HG02840 (cell line): Measurements from ENCODE around the gene XPNPEP1.

Source experiments
- ATAC-seq: cut with Tn5 transposase; IDR thresholded peaks from one replicate; pipeline ENCODE4 v1.9.1; 2021; ENCODE audit warnings: mild to moderate bottlenecking, moderate library complexity, moderate number of reproducible peaks; ENCODE audit not compliant: unreplicated experiment, low FRiP score

XPNPEP1 gene

DNA sequence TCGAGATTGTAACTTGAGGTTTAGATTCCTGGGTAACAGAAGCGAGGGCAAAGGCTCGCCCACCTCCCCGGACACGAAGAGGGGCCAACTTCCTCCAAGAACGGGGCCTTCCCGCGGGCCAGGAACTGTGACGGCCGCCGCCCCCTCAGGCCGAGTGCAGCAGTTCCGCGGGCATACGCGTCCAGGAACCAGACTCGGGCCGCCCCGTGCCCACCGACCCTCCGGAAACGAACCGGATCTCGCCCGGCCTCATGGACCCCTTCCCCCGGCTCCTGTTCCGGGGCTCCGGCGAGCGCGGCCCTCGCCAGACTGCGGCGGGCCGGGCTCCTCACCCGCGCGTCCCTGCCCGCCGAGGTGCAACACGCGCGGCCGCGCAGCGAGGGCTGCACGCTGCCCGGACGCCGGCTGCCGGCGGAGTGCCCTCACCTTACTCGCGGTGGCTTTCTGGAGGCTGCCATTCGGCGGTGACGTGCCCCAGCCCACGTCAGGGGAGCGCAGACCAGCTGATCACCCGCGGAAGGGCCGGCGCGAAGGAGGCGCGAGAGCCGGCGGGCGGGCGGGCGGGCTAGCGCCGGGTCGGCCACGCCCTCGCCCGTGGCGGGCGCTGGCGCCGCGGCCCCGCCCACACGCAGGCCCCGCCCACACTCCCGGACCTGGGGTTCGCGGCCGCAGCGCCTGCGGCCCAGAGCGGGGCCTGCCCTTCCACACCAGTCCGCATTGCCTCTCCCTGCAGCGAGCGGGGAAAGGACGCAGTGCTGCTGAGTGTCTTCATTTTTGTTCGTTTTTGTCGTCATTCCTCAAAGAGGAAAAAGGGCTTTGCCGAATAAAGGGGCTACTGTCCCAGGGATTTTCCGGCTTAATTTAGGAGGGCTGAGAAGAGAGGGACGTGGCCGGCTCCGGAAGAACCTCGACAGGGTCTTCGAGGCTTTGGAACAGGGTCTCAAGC lies at the start of gene XPNPEP1:
Gene XPNPEP1 (minus strand): TSS at position 536 of the 946 bp plus-strand sequence. CDS start 78 bp downstream, at position 458.
- peak; percentile 93 for ATAC-seq

DNA sequence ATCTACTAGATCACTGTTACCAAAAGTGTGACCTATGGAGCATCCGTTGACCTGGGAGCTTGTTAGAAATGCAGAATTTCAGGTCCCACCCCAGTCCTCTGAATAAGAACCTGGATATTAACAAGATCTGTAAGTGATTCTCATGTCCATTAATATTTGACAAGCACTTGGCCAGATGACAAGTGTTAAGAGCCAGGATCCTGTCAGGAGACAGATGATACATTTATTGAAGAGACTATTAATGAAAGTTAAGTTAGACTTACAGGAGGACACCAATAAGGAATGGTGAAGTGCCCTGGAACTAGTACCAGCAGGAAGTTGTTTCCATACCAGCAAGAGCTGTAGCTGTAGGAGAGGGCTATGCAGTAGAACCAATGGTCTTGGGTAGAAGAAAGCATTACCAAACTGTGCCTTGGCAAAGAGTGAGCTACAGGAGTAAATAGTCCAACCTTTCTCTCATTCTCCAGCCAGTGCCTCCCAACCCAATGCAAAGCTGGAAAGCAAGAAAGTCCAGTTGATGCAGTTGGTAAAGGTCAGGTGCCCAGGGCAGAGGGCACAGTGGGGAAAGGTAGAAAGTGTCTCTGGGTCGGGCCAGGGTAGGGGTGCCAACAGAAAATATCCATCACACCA lies 49.2 kb upstream of the XPNPEP1 start:
- no peak for ATAC-seq

DNA sequence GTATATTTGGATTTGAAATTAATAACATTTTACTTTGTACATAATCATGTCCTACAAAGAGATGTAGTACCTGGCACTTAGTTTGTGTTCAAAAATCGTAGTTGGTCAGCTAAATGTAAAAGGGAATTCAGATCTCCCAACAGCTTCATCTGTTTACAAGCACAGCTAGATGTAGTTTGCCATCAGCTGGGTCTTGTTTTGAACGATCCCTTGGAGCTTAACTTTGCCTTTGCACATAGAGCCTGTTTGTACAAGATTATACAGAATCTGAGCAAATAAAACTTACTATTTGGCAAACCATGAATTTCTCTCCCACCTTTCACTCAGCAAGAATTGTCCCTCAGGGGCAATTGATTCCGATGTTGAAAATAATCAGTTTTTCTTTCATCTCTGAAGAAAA lies 48.3 kb upstream of the XPNPEP1 start:
- ATAC-seq: no peak

DNA sequence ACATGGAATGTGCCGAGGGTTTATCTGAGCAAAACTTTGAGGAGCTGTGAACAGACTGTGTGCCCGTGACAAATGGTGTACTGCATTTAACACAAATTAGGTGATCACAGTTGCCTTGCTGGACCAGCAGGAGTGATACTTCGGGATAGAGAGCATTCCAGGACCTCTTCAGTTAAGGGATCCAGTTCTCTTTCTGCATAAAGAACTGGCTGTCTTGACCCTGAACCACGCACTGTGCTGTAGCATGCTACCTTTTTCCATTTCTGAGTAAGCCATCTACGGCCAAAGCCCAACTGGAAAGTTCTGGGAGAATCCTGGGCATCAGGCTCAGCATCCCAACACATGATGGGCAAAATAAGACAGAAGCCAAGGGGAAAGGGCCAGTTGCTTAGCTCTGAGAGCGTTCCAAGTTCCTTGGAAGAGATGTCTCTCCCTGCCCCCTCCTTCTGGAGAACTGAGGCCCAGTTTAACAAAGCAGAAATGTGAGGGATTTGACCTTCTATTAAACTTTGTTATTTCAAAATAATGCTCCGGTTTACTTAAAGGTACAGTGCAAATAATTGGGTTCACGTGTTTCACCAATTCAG lies 46.5 kb upstream of the XPNPEP1 start:
- ATAC-seq: no peak

DNA sequence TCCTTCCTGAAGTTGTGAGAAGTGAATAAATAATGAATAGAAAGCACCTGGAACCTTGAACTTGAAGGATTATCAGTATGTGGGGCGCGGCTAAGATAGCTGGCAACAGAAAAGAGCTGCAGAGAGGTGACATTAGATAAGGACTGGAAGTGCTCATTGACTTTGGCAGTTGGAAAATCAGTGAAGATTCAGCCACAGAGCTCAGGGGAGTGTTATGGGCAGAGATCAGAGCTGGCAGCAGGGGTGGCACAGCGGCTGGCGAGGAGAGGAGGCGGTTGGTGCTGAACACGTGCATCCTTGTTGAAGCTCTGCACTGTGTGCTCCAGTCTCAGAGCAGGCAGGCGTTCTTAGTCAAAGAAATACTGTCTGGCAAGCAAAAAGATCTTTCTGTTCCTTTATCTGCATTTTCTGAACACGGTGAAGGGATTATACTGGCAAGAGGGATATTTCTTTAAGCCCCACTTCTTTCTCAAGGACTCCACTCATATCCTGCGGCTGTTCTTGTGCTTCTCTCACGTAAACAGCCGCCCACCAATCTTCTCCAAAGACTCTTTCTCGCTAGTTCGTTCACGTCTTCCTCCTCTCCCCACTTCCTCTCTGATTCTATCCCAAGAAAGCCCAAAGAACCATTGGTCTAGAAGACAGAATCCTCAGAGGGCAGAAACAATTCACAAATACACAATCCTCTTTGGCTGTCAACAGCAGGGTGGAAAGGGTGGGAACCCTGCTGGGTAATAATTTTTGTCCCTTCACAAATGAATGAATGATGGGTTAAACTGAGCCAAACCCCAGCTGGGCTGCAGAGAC lies 45.8 kb upstream of the XPNPEP1 start:
- ATAC-seq: no peak

DNA sequence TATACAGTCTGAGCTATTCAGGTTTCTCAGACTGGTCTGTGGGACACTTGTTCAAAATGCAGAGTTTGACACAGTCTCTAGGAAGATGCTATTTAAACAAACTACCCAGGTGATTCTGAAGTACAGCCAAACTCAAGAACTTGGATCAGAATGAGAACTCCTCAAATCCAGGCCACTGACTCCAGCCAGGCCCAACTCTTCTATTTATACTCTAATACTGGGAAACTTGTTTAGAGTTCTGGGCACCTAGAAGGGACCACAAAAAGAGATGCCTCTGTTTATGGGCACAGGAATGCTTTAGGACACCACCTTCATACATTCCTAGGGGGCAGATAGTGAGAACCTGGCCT lies 44.4 kb upstream of the XPNPEP1 start:
- no peak for ATAC-seq

DNA sequence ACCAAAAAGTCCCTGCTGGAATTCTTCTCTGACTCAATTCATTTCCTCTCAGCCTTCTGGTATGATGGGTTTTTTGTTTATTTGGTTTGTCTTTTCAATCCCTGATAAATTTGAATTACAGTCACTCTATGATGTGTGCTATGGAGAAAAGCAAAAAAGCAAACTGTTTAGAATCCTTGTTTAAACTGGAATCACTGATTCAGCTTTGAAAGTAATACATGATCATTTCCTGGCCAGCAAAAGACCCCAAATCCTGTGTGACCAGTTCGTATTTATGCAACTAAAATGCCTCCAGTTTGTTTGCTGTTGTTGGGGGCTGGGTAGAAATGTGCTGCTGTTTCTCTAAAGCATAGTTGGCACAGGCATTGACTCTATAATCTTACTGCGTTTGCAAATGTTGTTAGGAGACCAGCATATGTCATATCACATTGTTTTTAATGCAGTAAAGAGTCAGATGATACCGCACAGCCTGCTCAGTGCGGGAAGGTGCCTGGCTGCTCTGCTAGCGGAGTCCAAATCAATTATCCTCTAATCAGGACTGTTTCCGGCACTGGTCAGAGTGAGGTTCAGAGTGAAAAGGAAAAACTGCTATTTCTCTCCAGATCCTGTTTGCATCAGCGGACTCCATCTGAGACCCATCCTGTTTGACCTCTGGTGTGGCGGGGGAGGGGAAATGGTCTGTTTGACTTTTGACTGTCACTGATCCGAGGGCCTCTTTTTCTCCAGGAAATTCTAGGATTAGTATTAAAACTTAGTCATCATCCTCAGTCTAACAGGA lies 43.8 kb upstream of the XPNPEP1 start:
- no peak for ATAC-seq

DNA sequence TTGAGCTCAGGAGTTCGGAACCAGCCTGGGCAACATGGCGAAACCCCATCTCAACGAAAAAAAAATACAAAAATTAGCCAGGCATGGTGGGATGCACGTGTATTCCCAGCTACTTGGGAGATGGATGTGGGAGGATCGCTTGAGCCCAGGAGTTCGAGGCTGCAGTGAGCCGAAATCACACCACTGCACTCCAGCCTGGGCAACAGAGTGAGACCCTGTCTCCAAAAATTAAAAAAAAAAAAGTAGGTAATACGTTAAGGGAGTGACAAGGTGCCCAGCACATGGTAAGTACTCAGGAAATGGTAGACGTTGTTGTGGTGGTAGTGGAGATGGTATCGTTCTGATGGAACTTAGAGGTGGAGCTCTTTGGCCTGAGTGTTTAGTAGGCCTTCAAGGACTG lies 41.0 kb upstream of the XPNPEP1 start:
- ATAC-seq: no peak

DNA sequence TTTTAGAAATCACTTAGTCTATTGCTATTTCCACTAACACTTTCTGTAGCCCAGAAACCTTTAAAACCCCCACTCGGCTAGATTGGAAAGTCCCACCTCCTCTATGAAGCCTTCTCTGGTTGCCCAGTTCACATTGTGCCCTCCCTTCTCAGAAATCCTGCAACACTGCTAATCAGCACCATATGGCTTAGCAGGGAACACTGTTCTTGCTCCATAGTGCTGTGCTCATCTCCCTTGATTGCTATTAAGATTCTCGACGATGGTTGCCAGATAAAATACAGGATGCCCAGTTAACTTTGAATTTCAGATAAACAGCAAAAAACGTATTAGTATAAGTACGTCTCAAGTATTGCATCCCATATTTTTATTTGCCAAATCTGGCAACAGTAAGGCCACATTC lies 40.1 kb upstream of the XPNPEP1 start:
- no peak for ATAC-seq

DNA sequence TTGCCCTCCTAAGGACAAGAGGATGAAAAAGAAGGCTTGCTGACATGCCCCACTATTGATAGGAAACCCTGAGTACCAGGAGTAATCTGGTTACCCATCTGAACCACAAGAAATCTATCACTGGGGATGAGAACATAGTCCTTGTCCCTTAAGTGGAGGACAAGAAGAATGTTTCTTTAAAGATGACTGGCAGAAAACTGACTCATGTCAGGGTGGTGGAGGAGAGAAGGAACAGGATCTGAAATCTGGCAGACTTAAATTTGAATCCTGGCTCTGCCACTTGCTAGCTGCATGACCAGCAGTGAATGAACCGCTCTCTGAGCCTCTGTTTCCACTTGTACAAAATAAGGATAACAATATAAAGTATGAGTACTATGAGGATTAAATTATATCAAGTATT lies 38.9 kb upstream of the XPNPEP1 start:
- ATAC-seq: no peak

DNA sequence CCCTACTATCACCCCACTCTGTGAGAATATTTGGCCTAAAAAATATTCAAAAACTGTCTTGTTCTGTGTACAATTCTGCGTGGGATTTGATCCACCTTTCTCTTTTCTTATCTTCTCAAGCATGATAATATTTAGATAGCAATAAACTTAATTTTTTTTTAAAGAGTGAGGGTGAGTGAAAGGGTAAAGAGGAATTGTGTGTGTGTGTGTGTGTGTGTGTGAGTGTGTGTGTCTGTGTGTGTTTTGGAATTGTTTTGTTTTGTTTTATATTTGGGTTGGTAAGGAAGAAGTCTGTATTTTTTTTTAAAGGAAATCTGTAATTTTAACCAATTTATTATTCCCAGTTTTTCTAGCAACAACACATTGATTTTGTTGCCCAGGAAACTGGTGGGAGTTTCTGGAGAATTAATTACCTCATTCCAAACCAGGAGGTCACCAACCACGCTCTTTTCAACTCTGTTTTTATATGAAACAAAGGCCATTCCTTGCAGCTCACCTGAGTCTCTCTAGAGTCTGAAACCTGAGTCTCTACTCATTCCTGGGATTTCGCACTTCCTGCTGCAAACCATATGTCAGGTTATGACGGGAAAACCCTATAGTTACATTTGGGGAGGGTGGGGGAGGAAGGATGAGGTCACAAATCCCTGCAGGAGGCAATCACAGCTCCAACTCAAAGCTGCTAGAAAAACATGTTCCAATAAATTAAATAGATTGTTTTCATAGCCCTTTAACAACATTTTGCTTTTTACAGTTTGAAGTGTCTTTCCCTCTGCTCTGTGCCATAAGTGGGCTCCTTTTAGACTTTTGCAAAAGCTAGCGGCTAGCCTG lies 38.1 kb upstream of the XPNPEP1 start:
- no peak for ATAC-seq

DNA sequence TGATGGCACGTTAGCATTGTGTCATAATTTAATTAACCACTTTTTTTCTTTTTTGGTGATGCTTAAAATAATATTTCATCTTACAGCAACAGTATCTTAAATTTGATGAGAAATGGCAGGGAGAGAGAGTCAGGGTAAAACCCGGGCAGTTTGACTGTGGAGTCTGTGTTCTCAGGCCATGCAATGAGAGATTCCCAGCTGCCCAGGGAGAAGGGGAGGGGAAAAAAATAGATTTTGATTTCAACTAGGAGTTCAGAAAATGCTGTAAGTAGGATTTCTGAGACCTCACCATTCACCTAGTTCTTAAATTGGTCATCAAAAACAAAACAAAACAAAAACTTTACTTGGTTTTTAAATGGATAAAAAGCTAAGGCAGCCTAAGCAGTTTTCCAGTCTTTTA lies 37.4 kb upstream of the XPNPEP1 start:
- no peak for ATAC-seq

DNA sequence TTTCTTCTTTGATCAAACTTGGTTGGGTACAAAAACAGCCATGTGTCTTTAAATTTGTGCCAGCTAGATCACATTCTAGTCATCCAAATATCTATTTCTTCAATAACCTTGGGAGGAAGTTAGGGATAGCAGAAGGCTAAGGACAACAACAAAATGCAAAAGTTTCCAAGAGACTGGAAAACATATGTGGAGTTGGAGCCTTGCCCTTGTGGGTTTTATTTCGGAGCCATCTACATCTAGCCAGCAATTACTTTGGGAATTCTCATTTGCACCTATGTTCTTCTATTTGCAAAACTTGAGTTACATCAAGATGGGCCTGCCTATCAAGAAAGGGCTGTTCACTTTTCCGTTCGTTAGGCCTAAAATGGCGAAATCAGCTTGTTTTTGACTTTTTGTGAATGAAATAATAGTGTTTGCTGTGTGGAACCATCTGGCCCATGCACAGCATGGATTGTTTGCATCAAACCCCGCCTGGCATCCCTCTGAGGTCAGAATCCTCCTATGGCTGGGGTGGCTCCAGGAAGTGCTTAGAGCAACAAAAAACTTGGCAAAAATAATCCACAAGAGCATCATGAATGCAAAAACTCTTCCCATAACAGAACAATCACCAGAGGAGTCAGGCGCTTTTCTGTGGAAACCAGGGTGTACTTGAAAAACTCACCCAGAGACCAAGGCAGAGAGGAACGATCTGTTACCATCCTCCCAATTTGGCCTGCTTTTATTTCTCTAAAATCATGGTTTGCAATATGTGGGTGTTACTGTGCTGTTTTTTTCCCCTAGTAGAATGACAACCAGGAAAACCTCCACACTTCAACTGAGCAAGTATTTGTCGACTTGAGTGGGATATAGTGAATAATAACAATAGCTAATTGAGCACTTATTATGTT lies 36.2 kb upstream of the XPNPEP1 start:
- ATAC-seq: no peak

DNA sequence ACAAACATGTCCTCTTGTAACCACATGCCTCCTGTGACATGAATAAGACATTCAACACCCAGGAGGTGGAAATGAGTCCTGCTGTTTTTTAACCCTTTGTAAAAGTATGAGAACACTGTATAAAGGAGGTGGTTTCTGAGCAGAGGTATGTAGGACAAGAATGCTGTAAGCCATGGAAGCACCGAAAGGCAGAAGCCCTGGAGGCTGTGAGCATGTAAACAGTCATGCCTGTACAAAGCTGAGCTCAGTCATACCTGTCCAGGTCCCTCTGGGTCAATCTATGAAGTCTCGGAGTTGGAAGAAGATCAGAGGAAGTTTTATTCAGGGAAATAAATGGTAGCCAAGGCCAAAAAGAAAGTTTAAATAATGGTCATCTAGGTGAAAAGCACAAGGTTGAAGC lies 34.7 kb upstream of the XPNPEP1 start:
- ATAC-seq: no peak

DNA sequence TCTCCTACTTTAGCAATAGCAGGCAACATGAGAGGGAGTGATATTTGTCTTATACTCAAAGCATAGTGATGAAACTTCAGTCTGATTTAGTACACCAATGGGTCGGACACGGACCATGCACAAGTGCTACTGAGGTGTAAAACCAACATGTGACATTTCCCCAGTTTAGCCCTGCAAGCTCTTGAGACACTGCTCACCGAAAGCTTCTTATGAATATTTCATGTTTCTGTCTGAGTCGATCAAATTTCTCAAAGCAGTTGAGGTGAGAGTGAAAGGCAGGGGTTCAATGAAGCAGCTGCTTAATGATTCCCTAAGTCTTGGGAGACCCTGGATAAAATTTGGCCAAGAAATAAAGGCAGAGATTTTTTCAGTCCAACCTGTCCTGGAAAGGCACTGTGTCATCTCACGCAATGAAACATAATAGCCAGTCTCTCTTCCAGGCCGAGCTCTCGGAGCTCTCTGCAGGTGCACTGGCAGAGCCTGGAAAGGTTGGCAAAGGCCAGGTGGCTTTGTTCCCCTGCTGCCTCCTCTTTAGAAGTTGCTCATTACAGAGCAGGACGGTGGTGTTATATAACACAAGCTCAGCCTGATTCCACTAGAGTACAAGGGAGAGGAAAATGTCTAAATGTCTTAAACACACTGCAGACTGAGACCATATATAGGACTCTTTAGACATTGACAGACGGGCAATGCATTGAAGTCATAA lies 33.9 kb upstream of the XPNPEP1 start:
- ATAC-seq: peak; percentile 97

DNA sequence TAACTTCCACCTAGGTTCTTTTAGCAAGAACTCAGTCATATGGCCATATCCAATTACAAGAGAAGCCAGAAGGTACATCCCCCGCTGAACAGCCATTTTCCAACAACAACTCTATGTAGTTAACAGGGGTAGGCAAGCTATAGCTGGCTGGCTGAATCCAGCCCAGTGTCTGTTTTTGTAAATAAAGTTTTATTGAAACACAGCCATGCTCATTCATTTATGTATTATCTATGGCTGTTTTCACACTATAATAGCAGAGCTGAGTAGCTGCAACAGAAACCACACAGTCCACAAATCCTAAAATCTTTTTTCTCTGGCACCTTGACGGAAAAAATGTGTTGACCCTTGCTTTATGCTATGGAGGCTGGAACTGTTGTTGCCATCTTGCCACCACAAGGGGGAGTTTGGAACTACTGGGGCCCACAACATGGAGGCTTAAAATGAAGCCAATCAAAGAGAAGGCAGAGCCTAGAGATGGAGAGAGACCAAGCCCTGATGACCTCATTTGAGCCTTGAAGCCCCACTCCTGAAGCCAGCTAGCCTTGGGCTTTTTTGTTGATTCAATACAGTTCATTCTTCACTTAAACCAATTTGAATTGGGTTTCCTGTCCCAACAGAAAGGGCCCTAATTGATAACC lies 33.3 kb upstream of the XPNPEP1 start:
- peak; percentile 70 for ATAC-seq

DNA sequence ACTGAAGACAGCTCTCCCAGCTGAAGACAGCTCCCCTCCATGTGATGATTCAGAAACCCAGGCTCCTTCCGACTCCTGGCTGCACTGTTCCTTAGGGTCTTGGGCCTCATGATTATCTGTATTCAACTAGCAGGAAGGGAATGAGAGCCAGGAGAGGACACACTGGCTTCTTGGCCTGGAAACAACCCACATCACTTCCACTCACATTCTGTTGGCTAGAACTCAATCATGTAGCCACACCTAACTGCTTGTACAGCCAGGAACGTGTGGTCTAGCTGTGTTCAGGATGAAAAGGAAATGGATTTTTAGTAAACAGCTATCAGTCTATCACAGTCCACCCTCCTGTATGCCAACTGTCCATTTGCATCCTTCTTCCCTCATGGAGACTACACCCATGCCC lies 30.5 kb upstream of the XPNPEP1 start:
- no peak for ATAC-seq
